ENCODE results near the gene ACTG1.

ACTG1 gene

DNA sequence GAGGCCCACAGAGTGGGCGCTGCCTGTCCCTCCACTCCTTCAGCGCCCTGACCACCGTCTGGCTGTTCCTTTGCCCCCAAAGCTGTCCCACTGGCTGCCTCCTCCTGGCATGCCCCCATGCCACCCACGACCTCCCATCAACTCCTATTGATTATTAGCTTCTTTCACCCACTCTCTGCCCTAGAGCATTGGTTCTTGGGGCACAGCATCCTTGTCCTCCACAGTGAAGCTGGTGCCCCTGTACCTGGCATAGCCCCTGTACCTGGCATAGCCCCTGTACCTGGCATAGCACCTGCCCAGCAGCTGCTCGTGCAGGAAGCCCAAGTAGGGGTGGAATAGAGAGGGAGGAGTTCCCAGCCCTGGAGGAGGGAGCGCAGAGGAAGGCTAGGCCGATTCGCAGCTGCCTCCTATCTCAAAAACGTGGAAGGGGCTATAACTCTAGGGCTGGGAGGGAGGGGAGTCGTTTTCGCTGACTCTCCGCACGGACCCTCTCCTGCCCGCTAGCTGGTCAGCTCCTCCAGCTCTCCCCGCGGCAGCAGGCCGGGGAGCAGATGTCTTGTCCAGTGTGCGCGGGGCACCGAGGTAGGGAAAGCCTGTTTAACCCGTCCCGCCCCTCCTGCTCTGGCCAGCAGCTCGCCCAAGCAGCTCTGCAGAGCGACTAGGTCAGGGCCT is 5.7 kb upstream of the ACTG1 start:
- no peak for DNase-seq (ENCODE audit: low read depth in 4 of 4, low spot score in 1 of 4)

DNA sequence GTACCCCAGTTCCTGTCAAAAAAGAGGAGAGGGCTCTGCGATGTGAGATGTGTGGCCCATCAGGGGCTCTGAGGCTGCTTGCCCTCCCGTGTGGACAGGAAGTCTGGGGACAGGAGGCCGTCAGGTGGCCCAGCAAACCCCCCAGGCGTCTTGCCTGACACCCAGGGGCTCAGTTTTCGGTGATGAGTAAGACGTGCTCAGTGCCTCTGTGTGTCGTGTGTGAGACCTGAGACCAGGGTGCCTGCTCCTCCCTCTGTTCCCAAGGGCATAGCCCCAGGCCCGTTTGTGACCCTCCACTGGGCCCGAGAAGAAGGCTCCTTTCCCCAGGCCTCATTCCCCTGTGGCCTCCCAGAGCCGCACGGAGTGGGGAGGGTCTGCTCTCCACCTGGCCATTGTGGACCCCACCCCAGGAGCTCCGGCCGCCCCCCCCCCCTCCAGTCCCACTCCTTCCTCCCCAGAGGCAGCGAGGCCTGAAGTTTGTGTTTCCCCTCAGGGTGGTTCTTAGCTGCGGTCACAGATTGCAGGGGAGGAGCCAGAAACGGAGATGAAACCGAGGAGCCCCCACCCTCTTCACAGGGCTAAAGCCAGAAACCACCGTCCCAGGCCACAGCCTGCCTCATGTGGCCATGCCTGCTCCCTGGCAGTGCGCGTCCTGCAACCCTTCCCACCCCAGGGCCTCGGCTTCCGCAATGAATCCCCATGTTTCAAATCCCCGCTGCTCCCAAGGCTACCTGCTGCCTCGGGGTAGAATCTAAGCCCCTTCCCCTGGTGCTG is 4.9 kb upstream of the ACTG1 start:
- no peak for DNase-seq (ENCODE audit: low read depth in 4 of 4, low spot score in 1 of 4)

DNA sequence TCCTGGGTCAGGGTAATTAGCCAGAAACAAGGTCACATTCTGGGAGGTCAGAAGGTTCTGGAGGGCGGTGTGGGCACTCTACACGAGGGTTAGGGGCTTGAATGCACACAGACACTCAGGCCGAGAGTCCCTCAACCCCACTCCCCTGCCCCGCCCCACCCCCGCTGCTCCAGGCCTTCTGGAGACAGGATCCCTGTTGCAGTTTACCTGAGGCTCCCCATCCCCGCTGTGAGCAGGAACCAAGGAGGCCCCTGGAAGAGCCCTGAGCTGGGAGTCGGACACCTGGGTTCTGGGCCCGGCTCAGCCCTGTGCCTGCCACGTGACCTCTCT is 4.4 kb upstream of the ACTG1 start:
- no peak for DNase-seq (ENCODE audit: low read depth in 4 of 4, low spot score in 1 of 4)

DNA sequence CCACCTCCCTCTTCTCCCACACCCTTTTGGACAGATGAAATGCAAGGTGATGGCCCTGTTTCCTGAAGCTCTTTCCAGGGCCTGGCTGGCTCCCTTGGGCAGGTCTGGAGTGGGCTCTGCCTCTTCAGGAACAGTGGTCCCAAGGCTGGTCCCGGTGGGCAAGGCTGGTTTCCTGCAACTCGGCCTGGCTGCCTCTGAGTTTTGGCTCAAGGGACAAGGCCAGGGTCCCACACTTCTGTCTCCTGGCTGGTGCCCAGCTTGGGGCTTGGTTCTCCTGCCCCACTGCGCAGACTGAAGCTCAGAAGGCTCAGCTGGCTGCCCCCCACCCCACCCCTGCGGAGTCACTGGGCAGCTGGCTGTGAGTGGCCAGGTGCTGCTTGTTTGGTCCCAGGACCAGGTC is 3.8 kb upstream of the ACTG1 start:
- no peak for DNase-seq (ENCODE audit: low read depth in 4 of 4, low spot score in 1 of 4)

DNA sequence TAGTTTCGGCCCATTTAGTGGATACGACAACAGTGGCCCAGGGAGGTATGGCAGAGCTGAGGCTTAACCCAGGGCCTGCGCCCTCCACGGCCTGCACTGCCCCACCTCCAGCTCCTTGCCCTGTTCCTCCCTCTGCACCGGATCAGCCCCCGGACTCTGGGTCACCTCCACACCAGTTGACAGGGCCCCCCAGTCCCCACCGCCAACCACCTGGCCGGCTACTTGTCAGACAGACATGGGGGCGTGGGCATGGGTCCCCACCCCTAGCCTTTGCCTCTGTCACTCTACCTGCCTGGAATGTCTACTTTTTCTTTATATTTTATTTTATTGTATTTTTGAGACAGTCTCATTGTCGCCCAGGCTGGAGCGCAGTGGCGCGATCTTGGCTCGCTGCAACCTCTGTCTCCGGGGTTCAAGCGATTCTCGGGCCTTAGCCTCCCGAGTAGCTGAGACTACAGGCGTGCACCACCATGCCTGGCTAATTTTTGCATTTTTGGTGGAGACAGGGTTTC is 3.0 kb upstream of the ACTG1 start:
- DNase-seq (ENCODE audit: low read depth in 4 of 4, low spot score in 1 of 4): no peak

DNA sequence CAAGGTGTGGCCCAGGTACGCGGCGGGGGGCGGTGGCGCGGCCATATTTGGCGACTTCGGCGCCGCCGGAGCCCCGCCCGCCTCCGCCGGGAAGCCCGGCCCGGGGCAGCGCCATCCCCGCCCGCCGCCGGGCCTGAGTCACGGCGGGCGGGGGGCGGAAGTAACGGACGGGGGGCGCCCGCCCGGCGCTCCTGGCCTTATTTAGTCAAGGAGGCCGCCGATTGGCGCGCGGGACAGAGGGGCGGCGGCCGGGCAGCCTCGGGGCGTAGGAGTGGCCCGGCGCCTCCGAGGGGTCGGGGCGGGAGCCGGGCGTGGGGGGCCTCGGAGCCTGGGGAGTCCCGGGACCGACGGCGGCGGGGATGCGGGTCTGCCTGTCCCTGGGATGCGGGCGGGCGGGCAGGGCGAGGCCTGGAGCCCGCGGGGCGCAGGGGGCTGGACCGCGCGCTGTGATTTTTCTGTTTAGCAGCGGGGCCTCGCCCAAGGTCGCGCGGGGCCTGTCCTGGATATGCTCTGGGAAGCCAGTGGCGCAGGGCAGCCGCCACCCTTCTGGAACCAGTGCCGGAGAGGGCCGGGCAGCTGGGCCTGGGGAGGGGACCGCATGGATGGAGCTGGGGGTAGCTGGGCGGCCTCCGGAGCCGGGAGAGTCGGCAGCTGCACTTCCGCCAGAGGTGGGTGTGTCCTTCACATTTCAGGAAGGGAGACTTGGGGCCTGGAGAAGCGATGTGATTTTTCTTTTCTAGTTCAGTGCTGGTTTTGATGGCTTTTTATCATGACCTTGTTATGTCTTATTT is 2.3 kb upstream of the ACTG1 start:
- DNase-seq (ENCODE audit: low read depth in 4 of 4, low spot score in 1 of 4): peak in 1 of 4 experiments; percentile 76

DNA sequence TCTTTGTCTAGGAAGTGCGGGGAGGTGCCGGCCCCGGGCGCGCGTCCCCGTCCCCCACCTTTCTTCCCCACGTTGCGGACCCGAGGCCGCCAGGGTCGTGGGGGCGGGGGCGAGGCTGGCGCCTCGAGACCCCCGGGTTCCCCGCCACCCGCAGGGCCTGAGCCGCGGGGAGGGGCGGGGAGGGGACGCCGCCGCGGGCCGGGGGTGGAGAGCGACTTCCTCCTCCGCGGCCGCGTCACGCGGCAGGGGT is 1.8 kb upstream of the ACTG1 start:
- no peak for DNase-seq (ENCODE audit: low read depth in 4 of 4, low spot score in 1 of 4)

DNA sequence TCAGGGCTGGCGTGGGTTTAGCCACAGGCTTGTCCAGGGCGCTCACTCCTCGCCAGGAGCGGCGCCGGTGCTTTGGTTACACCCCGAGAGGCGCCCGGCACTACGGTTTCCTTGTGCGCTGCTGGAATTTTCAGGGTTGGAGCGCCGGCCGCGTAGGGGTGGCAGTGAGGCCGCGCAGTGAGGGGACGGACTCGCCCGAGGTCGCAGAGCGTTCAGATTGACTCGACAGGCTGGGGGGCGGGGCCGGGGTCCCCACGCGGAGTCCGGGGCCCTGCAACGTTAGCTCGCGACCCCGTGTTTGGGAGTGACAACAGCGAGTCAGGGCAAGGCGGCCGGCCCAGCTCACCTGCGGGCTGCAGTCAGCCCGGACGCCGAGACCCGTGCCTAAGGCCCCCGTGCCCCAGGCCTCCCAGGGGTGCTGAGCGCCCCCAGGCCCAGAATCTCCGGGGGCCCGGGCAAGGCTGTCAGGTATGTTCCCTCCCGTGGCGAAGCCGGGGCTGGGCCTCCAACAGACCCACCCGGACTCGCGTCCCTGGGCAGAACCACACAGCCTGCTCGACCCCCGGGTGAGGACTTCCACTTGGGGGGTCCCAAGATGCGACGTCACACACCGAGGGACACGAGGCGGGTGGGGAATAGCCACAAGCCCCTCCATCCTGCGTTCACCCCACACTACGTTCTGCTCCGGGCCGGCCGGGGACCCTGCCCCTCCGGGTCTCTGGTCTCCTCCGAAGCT is 1.3 kb upstream of the ACTG1 start:
- DNase-seq (ENCODE audit: low read depth in 4 of 4, low spot score in 1 of 4): no peak

DNA sequence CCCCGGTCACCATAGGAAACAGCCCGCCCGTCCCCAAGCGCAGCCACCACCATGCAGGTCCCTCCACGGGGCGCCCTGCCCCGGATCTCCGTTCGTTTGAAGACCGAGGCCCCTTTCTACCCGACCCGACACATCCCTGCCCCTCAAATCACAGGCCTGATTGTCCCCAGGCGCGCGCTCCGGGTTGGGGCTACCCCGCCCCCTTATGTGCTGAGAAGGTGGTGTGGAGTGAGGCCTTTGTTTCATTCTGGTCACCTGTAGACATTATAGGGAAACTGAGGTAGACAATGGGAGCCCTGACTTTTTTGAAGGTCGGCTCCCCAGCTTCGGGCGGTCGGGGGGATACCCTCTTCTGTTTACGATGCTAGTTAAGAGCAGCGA is 763 bp upstream of the ACTG1 start:
- DNase-seq (ENCODE audit: low read depth in 4 of 4, low spot score in 1 of 4): peak in 1 of 4 experiments; percentile 59

DNA sequence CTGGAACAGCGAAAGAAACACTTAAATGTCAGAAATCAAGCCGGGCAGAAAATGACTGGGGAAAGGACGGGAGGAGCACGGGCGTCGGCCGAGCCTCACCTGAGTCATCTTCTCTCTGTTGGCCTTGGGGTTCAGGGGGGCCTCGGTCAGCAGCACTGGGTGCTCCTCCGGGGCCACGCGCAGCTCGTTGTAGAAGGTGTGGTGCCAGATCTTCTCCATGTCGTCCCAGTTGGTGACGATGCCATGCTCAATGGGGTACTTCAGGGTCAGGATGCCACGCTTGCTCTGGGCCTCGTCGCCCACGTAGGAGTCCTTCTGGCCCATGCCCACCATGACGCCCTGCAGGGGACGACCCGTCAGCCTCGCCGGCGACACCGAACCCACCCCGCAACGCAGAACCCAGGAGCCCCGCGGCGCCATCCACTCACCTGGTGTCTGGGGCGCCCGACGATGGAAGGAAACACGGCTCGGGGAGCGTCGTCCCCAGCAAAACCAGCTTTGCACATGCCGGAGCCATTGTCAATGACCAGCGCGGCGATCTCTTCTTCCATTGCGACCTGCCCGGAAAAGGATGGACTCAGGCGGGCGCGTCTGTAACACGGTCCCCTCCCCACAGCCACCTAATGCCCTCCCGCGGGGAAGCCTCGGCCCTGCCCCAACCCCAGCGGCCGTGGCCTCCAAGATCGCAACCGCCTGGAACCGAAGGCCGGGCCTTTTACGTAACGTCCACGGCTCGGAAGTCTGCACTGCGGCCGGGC is 616 bp downstream of the ACTG1 start:
- no peak for DNase-seq (ENCODE audit: low read depth in 4 of 4, low spot score in 1 of 4)

DNA sequence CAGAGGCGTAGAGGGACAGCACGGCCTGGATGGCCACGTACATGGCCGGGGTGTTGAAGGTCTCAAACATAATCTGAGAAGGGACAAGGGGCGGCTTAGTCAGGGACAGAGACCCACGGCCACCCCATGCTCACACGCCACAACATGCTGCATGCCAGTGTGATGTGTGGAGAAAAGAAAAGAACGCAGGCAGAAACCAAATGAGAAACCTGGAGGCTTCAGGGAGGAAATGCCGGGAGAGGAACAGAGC is 1.1 kb downstream of the ACTG1 start:
- DNase-seq (ENCODE audit: low read depth in 4 of 4, low spot score in 1 of 4): no peak

DNA sequence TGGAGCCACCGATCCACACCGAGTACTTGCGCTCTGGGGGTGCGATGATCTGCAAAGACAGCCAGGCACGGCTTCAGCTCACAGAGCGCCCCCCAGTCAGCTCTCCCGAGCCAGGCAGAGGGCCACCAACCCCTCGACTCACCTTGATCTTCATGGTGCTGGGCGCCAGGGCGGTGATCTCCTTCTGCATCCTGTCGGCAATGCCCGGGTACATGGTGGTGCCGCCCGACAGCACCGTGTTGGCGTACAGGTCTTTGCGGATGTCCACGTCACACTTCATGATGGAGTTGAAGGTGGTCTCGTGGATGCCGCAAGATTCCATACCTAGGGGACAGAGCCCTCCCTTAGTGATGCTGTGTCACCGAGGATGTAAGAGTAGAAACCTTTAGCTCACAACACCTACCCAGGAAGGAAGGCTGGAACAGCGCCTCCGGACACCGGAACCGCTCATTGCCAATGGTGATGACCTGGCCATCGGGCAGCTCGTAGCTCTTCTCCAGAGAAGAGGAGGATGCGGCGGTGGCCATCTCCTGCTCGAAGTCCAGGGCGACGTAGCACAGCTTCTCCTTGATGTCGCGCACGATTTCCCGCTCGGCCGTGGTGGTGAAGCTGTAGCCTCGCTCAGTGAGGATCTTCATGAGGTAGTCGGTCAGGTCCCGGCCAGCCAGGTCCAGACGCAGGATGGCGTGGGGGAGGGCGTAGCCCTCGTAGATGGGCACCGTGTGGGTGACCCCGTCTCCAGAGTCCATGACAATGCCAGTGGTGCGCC is 1.6 kb downstream of the ACTG1 start:
- DNase-seq (ENCODE audit: low read depth in 4 of 4, low spot score in 1 of 4): no peak

DNA sequence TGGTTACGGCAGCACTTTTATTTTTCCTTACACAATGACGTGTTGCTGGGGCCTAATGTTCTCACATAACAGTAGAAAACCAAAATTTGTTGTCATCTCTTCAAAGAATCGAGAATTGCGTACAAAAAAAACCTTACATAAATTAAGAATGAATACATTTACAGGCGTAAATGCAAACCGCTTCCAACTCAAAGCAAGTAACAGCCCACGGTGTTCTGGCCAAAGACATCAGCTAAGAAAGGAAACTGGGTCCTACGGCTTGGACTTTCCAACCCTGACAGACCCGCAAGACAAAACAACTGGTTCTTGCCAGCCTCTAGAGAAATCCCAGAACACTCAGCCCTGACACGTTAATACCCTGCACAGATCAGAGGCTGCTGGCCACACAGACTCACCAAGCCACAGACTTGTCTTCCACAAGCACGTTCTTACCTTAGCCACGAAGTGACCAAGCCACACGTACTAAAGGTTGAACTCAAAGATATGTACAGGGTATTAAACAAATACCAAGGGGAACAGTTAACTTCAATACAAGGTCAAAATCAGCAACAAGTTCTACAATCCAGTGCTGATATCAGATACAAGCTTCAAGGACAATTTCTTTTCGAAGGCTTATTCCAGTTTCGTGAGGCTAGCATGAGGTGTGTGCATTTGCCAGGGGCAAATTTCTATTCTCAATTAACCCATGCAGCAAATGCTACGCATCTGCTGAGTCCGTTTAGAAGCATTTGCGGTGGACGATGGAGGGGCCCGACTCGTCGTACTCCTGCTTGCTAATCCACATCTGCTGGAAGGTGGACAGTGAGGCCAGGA is 2.4 kb downstream of the ACTG1 start:
- DNase-seq (ENCODE audit: low read depth in 4 of 4, low spot score in 1 of 4): no peak

DNA sequence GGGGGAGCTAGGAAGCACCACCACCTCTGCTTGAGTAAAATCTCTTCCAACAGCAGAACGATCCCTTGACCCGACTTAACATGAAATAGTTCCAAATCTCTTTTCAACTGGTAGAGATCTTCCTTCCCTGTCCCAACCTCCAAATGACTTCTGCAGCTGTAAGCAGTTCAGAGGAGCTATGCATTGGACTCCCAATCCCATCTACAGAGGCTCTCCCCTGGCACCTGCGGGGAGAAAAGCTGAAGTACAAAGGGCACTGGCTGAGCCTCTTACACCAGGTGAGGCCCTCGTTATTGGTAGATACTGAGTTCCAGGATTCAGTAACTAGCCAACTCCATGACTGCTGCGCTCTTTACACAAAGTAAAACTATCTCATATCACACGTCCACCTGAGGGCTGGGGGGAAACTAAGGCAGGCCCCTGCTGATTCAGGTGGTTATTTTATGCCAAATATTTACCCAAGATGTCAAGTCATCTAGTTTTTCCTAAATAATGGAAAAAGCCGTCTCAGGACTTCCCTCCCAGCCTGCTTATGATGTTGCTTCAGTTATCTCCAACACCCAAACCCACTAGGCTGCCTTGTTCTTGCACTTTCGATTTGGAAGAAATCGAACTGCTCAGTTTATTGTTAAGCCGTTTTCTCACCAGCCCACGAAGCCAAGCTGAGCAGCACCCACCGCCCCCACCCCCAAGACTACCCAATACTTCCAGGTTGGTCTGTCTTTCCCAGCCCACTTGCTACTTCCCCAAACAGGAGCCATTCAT is 3.2 kb downstream of the ACTG1 start:
- no peak for DNase-seq (ENCODE audit: low read depth in 4 of 4, low spot score in 1 of 4)

DNA sequence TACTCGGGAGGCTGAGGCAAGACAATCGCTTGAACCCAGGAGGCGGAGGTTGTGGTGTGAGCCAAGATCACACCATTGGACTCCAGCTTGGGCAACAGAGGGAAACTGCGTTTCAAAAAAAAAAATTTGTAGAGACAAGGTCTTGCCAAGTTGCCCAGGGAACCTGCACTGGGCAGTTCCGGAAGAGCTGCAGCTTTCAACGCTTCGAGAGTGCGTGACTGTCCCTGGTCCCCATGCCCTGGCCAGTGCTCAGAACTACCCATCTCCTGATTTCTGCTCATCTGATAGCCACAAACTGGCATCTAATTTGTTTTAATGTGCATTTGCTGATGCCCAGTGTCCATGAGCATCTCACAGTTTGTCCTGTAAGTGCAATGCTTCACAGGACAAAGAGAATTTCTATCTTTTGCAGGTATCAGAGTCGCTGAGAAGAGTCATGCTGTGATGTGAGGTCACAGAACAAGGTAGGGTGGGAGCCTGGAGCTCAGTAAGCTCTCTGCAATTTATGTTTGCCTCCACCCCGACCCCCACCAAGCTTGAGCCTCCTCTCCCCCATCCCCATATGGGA is 3.9 kb downstream of the ACTG1 start:
- DNase-seq (ENCODE audit: low read depth in 4 of 4, low spot score in 1 of 4): no peak

DNA sequence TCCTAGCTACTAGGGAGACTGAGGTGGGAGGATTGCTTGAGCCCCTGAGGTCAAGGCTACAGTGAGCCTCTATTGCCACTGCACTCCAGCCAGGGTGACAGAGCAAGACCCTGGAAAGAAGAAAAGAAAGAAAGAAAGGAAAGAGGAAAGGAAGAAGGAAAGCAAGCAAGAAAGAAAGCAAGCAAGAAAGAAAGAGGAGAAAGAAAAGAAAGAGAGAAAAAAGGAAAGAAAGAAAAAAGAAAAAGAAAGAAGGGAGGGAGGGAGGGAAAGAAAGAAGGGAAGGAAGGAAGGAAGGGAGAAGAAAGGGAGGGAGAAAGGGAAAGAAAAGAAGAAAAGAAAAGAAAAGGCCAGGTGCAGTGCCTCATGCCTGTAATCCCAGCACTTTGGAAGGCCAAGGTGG is 9.0 kb downstream of the ACTG1 start:
- DNase-seq (ENCODE audit: low read depth in 4 of 4, low spot score in 1 of 4): no peak

DNA sequence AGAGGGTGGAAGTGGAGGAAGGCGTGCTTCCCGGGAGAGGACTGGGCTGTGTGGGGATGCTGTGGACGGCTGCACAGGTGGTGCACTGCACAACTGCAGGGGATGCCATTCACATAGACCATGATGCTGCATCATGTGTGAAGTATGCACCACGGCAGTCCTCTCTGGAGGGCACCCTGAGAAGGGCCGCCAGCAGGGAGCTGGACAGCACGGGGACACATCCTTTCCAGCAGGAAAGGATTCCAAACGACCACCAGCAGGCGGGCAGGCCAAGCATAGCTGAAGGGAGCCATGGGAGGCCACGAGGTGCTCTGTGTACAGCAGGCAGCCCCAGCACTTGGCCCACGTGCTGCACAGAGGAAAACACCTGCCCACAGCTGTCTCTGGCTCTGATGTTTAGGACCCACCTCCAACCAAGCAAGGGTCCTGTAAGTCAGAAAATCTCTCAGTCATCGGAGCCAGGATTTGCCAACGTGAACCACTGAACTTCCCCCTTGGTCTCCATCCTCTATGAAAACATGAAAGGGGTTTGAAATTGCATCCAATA is 10.1 kb downstream of the ACTG1 start:
- no peak for DNase-seq (ENCODE audit: low read depth in 4 of 4, low spot score in 1 of 4)

DNA sequence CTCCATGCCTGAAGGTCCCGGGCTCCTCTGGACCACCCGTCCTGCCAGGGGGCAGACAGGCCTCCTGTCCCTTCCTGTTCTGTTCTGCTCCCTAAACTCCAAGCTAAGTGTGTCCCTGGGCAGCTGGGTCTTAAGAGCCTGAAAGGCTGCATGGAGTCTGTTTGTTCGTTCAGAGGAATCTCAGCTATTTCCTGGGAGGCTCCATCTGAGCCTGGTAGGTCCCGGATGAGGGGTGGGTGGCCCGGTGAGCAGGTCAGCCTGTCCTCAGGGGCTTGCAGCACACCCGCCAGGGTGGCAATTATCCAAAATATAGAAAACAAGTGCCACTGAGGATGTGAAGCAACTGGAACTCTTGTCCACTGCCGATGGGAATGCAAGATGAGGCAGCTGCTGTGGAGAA is 12.6 kb downstream of the ACTG1 start:
- DNase-seq (ENCODE audit: low read depth in 4 of 4, low spot score in 1 of 4): no peak

Measured in stimulated activated CD4-positive, alpha-beta T cell treated with anti-CD3 and anti-CD28 coated beads, Interleukin-1b, Interleukin-23, amount 100 ng/mL, for 24 hours (primary cell).